Ovary (tissue), 9 donors: ENCODE results near the gene RBBP6. TPM values are rescaled to one million over a fixed set of nuclear protein-coding genes. Genes with fewer than 3 reads are reported as not detected.

Experiments used
- DNase-seq, 5 donors: peaks; one replicate each; pipeline ENCODE4 v3.0.0-alpha.2; 2019 to 2020
- H3K27ac ChIP-seq, 2 donors: fragments of 200-600 bp; one replicate each; pipeline versions ENCODE4 v1.5.1 to v1.8.0; 2019 to 2022
- H3K27me3 ChIP-seq: fragments of 200-600 bp; one replicate; pipeline ENCODE4 v1.8.0; 2022
- H3K36me3 ChIP-seq: fragments of 200-600 bp; sonication (generic); one replicate; pipeline ENCODE4 v1.5.1; 2019
- H3K4me1 ChIP-seq: one replicate; pipeline ENCODE4 v1.8.1; 2013; ENCODE audit warnings: mild to moderate bottlenecking, moderate library complexity; ENCODE audit not compliant: insufficient read depth
- H3K4me3 ChIP-seq: fragments of 200-600 bp; sonication (generic); one replicate; pipeline ENCODE4 v1.5.1; 2017
- H3K9me3 ChIP-seq, 2 donors: fragments of 200-600 bp in 1 of 2; sonication (generic) in 1 of 2; one replicate each; pipeline versions ENCODE4 v1.5.1 to v1.8.1; 2013 to 2019; ENCODE audit warnings: mild to moderate bottlenecking in 1 of 2, moderate library complexity in 1 of 2
- CTCF ChIP-seq, 3 donors: fragments of 450-650 bp in 2 of 3; fragments of 200-600 bp in 1 of 3; IDR thresholded peaks; one replicate each; pipeline versions ENCODE4 v1.5.1 to v1.8.0; 2016 to 2022; ENCODE audit warnings: antibody characterized with exemption in 3 of 3, mild to moderate bottlenecking in 1 of 3
- EP300 ChIP-seq: sonication (generic); formaldehyde crosslinking; IDR thresholded peaks from one replicate; pipeline ENCODE4 v1.6.1; 2017; ENCODE audit warnings: antibody characterized with exemption
- POLR2A ChIP-seq: fragments of 450-650 bp; IDR thresholded peaks from one replicate; pipeline ENCODE4 v1.6.1; 2017; ENCODE audit warnings: antibody characterized with exemption, mild to moderate bottlenecking, moderate library complexity
- WGBS, 3 donors: extraction: QIAGEN DNeasy Blood & Tissue Kit in 1 of 3; methylation state at CpG; one replicate each; pipeline versions ENCODE4 v1.1.5 to v1.1.7; 2013 to 2017; 5-methylcytosine and 5-hydroxymethylcytosine counted together
- intact Hi-C, 4 donors: fragments of 100-400 bp; cut with DNase I; formaldehyde crosslinking; loops; one replicate each; pipeline versions ENCODE4 v1.11.0 to v1.15.1; 2022 to 2023
- polyA plus RNA-seq, 2 donors: library from polyadenylated mRNA; stranded (reverse); fragments of 200-250 nt in 1 of 2; fragments of 350-450 nt in 1 of 2; fragmentation: Illumina TruSeq in 1 of 2; extraction: RNeasy Lipid Tissue Mini Kit (QIAGEN cat#74804) in 1 of 2; gene quantifications; one replicate each; pipeline ENCODE4 v1.2.3, GENCODE V29; 2013 to 2014
- total RNA-seq, 7 donors: library from RNA; depleted of rRNA in 2 of 7; stranded (reverse); fragments of >200 nt in 2 of 7; fragmentation: NEBNext Ultra II Directional in 3 of 7; extraction: Animal tissue kit (Norgen Biotek cat#: 25700) in 3 of 7; gene quantifications; one replicate each; pipeline versions ENCODE4 v1.1.0 to v1.2.4, GENCODE V29; 2016 to 2023
- donor health status: DM: no; HTN: no; CAD: no; lungs with moderate emphysema.
- donor health status: DM: no; HTN: no; CAD: no.
- donor health status: Bipolar disorder and iron deficiency.
- donor health status: DM: yes; HTN: yes; CAD: no.
- donor health status: DM: no; HTN: no; CAD: no.
- donor health status: DM: yes; HTN: yes; CAD: no.

RBBP6 gene
- total and polyA plus RNA-seq, 9 donors, result 35.9 to 112 (median 65.4) TPM

- no peaks in the 10 kb centered on the region for H3K36me3 ChIP-seq
- no peak overlapping the region for H3K4me3 ChIP-seq
- TF ChIP-seq CTCF (IDR thresholded peaks at IDR 0.05), result no peak
- no peak for TF ChIP-seq EP300
- no peak for TF ChIP-seq POLR2A
- 92 to 98% (median 92%) methylated on average over 1 of the region's 1 CpG for WGBS, 3 donors
- intact Hi-C loops, result no loop called here
- H3K27me3 ChIP-seq, result no peaks in the 10 kb centered on the region
- H3K27ac ChIP-seq, result no peak overlapping the region
- H3K4me1 ChIP-seq, result no peaks in the 10 kb centered on the region
- DNase-seq, result no peak
- no peaks in the 10 kb centered on the region for H3K9me3 ChIP-seq
Measured at GRCh38 chr16:24550295-24550694, 10.9 kb downstream of the RBBP6 start.

- WGBS, 3 donors, result 84 to 91% (median 88%) methylated on average over 1 of the region's 1 CpG
- Histone ChIP-seq H3K27me3 (no peaks in the 10 kb centered on the region), H3K4me1 (no peaks in the 10 kb centered on the region), H3K36me3 (no peaks in the 10 kb centered on the region), H3K4me3 (no peak overlapping the region), H3K9me3 (no peaks in the 10 kb centered on the region), H3K27ac (no peak overlapping the region)
- TF ChIP-seq EP300 (no peak), CTCF (IDR thresholded peaks at IDR 0.05) (no peak), POLR2A (no peak)
- intact Hi-C loops, result no loop called here
- DNase-seq, result no peak
Measured at GRCh38 chr16:24552705-24553246, 13.4 kb downstream of the RBBP6 start.

- WGBS, 3 donors, result 33 to 50% (median 43%) methylated on average over 1 of the region's 1 CpG
- H3K4me3 ChIP-seq, result no peak overlapping the region
- no peaks in the 10 kb centered on the region for H3K9me3 ChIP-seq
- no peak overlapping the region for H3K27ac ChIP-seq
- DNase-seq, result no peak
- no peak for TF ChIP-seq CTCF (IDR thresholded peaks at IDR 0.05)
- no peak for TF ChIP-seq EP300
- no peak for TF ChIP-seq POLR2A
- no peaks in the 10 kb centered on the region for H3K27me3 ChIP-seq
- intact Hi-C loops, result no loop called here
- H3K36me3 ChIP-seq, result no peaks in the 10 kb centered on the region
- H3K4me1 ChIP-seq, result no peaks in the 10 kb centered on the region
Measured at GRCh38 chr16:24553983-24554382, 14.6 kb downstream of the RBBP6 start.

GRCh38 chr16:24555346-24555872, 16.0 kb downstream of the RBBP6 start:
- no peaks in the 10 kb centered on the region for H3K27me3 ChIP-seq
- no peaks in the 10 kb centered on the region for H3K4me1 ChIP-seq
- 89 to 93% (median 90%) methylated on average over 6 of the region's 6 CpGs for WGBS, 3 donors
- no peak overlapping the region for H3K4me3 ChIP-seq
- intact Hi-C loops, result no loop called here
- H3K9me3 ChIP-seq, result no peaks in the 10 kb centered on the region
- no peak overlapping the region for H3K27ac ChIP-seq
- no peak for TF ChIP-seq EP300
- TF ChIP-seq POLR2A, result no peak
- TF ChIP-seq CTCF (IDR thresholded peaks at IDR 0.05), result no peak
- DNase-seq, result no peak
- no peaks in the 10 kb centered on the region for H3K36me3 ChIP-seq
